Ecto neural progenitor cell (in vitro differentiated cells): ENCODE measurements around the gene AFF2.

Source experiments
- DNase-seq: peaks from one replicate; pipeline ENCODE4 v3.0.0-alpha.2; 2018; ENCODE audit warnings: low spot score

AFF2 gene

DNA sequence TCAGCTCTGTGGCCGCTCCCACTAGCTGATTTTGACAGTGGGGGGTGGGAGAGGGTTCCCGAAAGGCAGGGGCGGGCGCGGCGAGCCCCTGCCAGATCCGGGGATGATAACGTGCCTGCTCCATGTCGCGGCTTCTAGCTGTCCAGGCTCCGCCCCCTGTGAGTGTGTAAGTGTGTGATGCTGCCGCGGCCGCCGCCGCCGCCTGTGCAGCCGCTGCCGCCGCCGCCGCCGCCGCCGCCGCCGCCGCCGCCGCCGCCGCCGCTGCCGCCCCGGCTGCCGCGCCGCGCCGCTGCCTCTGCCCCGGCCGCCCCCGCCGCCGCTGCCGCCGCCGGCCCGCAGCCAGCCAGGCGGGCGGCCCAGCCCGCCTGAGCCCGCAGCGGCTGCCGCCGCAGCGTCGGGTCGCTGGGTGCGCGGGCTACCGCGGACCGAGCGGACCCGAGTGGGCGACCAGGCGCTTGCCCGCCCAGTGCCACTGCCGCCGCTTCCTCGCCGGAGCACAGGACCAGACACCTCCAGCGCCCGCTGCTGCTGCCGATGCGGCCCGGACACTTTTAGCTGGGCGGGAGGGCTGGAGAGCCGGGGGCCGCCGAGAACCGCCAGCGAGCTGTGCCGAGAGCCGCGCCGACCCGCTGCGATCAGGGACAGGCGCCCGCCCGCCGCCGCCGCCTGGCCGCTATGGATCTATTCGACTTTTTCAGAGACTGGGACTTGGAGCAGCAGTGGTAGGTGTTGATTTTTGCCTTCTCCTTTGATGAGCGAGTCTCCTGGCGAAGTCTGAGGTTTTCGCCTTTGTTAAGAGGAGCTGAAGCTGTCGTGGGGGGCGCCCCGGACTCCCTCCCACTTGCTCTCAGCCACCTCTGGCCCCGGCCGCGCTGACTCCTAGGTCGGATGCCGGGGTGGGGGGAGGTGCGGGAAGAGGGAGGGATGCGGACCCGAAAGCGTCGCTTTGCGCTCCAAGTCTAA lies at the start of gene AFF2:
Gene AFF2, plus strand, starts transcription at position 195 of the 963 bp plus-strand sequence. Its CDS starts 481 bp downstream, at position 676.
- peak; percentile 55 for DNase-seq

DNA sequence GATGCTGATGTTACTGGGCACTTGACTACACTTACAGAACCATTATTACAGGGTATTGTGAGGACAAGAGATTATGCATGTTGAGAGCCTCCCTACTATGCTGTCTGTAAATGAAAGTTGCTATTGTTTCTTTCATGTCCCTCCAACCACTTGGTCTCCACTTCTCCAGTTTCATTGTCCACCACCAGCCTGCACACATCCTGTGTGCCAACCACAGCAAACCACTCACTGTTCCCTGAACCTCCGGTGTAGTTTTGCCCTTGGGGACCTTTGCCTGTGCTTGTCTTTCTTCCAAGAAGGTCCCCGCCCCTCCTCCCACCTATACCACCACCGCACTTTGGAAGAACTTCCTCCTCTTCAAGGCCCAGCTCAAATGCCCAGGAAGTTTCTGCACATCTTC lies 43.1 kb upstream of the AFF2 start:
- no peak for DNase-seq

DNA sequence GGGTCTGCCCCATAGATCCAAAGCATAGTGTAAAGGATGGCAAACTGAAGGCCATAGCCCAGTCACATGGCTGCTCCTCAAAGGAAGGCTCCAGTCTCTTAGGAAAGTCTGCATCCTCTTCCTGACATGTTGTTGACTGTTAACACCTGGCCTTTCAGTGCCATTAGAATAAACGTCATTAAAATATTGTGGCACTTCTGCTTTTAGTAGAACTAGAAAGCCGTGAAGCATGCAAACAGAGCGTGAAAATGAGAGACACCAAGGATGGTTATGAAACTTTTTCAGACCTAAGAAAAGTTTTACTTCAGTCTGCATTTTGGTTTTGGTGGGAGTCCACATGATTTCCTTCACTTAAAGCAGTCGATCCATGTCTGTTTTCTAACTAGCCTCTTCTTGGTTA lies 41.1 kb upstream of the AFF2 start:
- no peak for DNase-seq

DNA sequence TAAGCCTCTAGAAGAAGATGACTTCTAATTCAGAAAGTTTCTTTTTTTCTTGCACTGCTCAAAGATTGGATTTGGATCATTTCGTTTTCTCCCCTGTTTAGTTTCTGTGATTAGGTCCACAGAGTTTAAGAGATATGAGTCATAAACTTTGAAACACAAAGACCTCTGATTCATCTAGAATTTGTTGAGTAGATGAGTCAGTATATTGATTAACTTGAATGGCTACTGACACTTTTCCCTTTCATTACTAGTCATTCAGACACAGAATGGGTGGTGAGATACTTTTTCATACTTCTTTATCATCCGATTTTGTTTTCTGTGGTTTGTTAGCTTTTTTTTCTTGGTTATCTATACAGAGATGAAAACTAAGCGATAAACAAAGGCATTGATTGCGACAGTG lies 34.1 kb upstream of the AFF2 start:
- DNase-seq: no peak

DNA sequence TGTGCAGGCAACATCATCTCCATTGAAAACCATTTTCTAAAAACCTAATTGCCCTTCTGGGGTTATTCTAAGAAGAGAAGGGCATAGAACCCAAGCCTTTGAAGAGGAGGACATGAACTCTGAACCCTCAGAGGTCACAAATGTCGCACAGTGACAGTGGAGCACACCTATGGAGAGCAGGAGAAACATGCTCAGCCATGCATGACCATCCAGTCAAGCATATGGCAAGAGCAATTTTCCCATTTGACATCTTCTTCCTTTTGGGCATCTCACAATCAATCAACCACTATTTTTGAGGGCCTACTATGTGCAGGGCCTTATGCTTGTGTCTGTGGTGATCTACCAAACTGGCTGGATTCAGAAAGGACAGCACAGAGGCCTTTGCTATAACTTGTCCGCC lies 30.1 kb upstream of the AFF2 start:
- no peak for DNase-seq

DNA sequence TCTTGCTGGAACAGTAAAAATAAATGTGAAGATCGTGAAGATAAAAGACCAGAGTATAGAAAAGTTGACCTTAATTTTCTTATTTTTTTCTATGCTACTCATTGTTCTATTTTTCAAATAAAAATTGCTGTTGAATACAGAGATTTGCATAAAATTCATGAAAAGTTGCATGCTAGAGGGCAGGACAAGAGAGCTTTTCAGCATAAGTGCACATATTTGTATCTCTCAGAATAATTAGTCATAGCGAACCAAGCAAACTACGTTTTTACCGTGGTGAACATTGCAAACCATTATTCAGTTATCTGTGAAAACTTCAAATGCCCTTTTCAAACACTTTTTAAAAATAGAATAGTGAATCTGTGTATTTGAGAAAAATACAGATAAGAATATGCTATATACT lies 26.4 kb upstream of the AFF2 start:
- no peak for DNase-seq

DNA sequence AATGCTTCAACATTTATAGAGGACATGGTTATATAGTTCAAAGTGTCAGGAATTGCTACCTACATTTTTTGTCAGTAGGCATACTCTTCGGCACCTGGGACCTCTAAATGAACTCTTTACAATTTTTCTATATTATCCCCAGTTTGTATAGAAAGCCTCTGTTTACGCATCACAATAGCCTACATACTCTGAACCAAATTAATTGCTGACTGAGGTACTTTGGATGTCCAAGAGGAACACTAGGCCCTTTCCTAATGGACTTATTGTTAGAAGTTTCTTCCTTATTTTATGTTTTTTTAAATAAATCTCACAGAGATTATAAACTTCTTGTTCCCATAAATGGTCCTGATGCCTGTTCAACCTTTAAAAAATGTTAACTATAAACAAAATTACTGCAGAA lies 8.4 kb upstream of the AFF2 start:
- no peak for DNase-seq

DNA sequence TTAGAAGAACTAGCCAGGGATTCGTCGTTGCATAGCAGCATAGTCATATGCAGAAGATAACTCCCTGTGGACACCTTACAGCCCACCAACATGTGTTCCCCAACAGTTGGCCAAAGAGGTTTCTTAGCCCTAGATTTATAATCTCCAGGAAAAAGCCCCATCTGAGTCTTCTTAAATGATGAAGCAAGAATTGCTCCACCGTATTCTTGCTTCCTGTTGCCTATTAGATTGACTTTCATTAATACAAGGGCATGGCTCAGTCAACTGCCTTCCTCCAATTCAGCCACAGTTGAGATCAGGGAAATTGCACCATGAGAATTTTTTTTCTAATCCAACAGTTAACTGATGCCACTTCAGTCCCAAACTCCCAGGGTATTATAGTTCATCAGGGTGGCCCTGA lies 5.2 kb upstream of the AFF2 start:
- no peak for DNase-seq

DNA sequence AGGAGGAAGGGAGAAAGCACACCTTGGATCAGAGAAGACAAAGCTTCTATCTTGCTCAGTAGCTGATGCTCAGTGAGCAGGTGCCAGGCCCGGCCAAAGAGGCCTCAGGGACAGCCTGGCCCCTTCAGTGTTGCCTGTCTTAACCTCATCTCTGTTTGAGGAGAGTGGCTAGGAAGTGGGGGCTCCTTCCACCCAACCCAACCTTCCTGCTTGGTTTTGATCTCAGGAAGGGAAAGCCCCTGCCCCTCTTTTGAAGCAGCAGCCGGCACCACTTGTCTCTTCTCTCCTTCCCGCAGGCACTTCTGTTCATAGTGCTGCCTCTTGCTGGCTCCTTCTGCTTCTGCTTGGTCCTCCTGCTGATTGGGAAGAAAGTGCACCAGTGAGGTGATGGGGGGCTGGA lies 2.4 kb upstream of the AFF2 start:
- DNase-seq: no peak

DNA sequence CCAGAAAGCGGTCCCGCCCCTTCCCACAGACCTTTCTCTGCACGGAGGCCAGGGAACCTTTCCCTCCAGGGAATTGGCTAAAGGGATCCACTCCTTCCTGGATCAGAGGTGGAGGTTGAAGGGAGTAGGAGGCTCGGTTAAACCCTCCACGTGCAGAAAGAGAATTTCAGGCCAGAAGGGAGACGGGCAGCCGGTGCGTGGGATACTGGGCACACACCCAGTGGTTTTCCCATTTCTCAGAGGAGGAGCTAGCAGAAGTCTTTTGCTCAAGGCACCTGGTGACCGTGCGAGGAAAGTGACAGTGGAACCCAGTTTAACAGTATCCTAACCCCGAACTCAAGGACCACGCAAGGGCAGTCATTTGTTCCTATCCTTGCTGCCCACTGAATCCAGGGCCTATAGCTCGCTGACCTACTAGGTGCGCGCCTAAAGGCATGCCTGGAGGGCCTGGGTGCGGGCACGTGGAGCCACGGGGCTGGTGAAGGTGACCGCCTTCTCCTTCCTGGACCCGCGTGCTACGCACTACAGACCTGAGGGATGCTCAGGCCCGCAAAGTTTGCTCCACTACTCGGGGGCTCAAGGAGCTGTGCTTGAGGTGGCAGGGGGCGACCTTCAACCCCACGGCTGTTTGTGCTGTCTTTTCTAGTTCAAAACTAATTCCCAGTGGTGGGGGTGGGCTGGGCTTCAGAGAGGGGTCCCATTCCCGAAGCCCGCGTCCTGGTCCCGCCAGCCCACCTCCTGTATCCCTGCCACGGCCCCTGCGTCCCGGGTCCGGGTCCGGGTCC lies 587 bp upstream of the AFF2 start:
- no peak for DNase-seq

DNA sequence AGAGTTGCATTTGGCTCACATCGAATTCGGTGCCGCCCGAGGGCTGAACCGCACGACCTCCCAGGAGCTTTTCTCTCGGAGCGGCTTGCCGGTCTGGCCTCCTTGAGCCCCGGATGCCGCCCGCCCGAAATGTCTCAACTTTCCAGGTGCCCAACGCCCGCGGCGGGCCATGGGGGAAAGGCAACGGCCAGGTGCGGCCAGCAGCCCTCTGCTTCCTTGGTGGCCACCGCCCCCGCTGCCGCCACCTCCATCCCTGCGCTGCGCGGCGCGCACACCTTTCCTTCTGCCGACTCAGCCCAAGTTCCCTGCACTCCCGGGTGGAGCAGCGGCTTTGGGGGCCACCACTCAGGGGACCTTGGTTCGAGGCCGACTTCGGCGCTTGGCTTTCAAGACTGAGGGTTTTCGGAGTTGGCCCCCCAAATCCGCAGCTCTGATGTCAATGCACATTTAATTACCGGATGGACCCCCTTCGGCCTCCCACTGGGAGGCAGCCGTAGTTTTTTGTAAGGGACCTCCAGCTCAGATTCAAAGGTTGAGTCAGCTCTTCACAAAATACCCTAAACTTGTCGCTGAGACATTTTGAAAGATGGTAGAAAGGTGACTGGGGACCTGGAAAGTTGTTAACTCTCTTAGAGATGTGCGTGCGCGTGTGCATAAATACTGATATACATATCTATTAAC lies 1.1 kb downstream of the AFF2 start:
- DNase-seq: no peak

DNA sequence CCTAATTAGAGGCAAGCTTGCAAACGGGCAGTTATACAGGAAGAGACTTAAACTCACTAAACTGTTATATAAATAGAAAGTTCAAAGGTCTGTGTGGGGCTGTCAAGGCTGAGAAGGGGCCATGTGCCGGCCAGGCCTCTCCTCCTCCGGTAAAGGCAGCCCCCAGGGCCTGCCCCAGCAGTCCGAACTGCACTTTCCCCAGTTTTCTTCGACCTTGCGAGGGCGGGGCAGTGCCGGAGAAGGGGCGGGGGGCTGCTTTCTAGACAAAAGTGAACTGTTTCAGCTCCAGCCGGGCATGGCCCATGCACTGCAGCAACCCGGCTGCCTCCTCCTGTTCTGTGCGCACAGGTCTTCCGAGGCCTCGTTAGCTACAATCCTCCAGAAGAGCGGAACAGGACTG lies 4.1 kb downstream of the AFF2 start:
- DNase-seq: peak; percentile 56

DNA sequence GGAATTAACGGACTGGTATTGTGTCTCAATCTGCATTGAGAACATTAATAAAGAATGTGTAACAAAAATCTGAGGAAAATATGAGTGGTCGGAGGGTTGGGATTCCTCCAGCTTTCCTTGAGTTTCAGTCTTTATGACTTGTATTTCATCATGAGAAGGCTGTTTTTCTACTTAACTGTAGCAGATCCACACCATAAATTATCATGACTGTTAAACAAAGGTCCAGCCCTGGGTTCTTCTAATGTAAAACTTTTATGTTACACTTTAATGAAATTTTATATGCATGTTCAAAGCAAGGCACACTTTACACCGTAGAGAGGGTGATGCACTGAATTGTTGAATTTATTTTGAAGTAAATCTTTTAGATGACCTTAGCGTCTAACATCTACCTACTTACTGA lies 7.0 kb downstream of the AFF2 start:
- no peak for DNase-seq

DNA sequence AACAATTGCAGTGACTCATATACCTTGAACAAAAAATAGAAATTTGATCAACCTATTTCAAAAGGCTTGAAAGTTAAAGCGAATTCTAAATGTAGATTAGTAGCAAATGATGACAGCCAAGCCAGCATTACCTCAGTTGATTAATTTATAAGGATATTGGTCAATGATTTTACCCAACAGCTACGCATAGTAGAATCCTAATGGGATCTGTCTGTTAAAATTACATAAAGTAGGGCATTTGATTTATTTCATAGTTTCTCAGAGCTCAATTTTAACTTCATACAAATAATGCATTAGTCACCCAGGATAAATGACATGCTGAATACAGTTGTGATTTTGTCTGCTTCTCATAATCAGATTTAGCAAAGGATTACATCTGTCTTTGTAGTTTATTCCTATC lies 12.0 kb downstream of the AFF2 start:
- DNase-seq: no peak

DNA sequence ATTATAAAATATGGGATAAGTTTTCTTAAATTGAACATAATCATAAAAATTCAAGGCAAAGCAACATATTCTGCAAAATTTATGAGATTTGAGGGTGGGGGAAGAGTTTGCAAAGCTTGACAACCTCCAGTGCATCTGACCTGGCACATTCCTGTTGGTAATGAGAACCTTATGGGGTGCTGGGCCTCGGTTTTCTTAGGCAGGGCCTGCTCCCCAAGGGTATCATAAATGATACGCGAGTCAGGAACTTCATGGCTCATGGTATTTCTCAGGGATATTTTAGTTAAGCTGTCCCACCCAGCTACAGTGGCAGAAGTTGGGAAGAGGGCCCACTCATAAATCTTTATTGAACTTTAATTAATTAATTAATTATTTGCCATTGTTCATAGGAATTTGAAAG lies 13.2 kb downstream of the AFF2 start:
- DNase-seq: no peak

DNA sequence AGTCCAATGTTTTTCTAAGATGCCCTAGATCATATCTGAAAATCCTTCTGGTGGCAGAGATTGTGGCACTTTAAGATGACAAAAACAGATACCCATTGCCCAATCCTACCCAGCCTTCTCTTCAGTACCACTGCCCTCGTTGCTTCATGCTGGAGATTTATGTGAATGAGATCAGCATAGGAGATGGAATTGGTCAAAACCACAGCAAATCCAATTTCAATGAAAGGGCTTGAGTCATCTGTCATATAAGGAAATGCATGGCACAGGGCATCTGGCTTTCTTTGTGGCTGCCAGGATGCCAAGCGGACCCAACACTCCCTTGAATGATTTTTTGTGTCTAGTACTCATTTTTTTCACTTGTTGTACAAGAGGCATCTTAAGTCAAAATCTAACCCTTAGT lies 16.8 kb downstream of the AFF2 start:
- no peak for DNase-seq

DNA sequence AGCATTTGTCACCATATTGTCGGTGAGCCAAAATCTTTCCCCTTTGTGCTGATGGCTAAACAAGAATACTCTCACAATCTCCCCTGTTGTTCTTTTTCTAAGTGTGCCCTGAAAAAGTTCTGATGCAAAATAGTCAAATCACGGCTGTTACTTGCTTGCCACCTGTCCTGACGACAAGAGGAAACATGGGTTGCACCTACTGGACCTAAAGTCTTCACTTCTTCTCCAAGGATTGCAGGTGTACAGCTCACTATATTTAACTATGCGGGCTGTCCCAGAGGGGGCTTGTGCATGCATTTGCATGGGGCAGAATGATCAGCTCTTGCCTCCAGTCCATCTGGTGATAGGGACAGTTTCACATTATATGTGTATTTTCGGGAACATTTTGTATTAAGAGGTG lies 21.6 kb downstream of the AFF2 start:
- no peak for DNase-seq

DNA sequence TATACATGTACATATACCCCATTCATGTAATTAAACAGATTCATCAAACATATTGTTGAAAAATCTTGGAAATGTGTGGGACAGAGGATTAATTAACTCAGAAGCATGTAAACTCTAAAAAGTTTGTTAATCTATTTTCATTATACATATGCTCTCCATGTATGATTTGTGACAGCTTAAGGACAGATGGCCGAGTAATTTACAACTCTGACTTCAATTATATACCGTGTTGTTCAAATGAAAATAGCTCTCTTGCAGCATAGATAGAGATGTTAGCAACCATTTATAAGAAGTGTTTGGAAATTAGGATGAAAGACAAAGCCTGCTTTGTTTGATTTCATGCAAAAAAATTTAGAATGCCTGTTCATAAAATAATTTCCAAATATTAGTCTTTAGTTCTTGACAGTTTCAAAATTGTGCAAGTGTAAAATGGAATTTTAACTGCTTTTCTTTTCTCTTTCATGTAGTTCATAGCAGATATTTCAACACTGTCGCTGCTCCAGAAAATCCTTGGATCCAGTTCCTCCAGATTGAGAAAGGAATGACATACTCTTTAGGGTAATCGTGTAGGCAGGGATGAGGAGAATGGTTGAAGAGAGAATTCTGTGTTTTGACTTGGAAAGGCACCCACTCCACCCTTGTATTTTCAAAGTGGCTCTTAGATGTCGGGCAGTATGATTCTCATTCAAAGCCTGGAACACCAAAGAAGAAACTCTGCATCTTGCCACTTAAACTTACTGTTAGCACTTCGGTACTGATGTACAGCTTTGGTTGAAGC lies 23.1 kb downstream of the AFF2 start:
- no peak for DNase-seq

DNA sequence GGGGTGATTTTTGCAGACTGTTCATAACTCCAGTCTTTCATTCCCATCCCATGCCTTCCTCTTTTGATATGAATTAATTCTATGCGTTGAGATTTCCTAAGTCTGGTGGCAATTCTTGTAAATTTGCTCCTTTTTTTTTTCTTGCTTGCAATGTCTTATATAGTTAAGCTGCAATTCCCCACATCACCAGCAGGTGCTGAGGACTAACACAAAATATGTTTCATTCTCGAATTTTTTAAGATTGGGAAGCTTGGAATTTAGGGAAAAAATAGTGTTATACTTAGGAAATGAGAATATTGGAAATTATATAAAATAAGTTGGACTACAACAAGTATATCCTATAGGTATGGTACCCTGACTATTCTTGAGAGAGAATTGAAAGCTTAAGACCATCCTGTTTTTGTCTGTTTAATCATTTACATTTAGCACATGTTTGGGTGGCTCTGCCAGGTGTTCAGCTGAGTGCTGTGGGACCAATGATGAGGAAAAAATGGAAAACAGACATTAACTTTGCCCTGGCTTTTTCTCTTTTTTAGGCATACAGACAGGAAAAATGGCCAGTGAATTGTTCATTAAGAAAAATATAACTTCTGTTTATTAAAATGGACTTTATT lies 30.2 kb downstream of the AFF2 start:
- no peak for DNase-seq

DNA sequence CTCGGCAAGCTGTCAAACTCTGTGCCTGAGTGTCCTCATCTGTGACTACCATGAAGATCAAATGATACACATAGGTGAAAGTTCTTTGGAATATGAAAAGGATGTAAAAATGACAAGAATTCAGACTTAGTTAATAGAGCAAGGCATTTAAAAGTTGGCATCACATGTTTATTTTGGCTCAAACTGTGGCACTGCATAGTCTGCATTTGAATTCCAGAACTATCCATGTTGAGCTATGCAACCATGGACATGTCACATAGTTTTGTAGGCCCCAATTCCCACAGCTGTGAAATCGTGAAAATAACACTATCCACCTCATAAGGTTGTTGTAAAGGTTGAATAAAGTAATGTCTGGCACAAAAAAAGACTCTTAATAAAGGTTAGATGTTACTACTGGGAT lies 33.9 kb downstream of the AFF2 start:
- no peak for DNase-seq

DNA sequence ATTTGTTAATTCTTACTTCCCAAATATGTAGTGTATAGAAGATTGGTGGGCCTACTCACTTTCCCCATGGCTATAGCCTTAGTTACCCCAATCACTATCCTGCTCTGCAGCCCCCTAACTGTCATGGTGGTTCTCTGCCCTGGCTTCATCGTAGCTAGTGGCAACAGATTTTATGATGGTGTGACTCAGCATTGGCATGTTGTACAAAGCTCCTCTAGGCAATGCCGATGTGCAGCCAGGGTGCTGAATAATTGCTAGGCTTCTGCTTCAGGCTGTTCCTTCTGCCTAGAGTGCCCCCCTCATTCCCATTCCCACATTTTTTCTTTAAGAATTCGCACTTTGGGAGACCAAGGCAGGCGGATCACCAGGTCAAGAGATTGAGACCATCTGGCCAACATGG lies 35.2 kb downstream of the AFF2 start:
- no peak for DNase-seq

DNA sequence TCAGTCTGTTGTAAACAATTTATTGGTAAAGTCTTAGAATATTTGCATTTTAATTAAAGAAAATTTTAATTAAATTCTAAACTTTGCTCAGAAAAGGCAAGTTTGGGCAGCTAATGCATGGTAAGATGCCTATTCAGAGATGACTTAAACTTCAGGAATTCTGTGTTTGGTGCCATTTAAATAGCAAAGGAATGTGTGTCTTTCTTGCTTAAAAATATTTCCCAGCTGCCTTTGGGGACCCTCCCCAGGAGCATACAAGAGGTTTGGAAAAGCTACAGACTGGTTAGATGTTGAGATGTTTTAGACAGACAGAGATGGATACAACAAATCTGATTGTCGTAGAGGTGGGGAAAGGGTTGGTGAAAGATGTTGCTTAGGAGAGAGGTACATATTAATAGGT lies 36.5 kb downstream of the AFF2 start:
- DNase-seq: no peak
